SK-N-SH treated with all-trans-retinoic acid at 6 μM for 48 hours (cell line): ENCODE measurements around the gene MOCOS.

Experiments
- ARNTL ChIP-seq: fragments of 450-650 bp; formaldehyde crosslinking; IDR thresholded peaks from 2 replicates; pipeline ENCODE4 v1.5.0; 2020; ENCODE audit warnings: low read depth, mild to moderate bottlenecking, moderate library complexity, borderline replicate concordance
- CSRNP3 ChIP-seq: fragments of 250-450 bp; sonication (Bioruptor Pico); IDR thresholded peaks from 2 replicates; pipeline ENCODE4 v1.5.1; 2021; ENCODE audit warnings: mild to moderate bottlenecking, moderate library complexity
- GLIS3 ChIP-seq: fragments of 250-450 bp; sonication (Bioruptor Pico); IDR thresholded peaks from 2 replicates; pipeline ENCODE4 v1.5.0; 2020; ENCODE audit warnings: mild to moderate bottlenecking, moderate library complexity
- PATZ1 ChIP-seq: fragments of 250-450 bp; sonication (Bioruptor Pico); IDR thresholded peaks from 2 replicates; pipeline ENCODE4 v1.8.0; 2020; ENCODE audit warnings: mild to moderate bottlenecking, moderate library complexity, borderline replicate concordance
- SNAI2 ChIP-seq: fragments of 250-450 bp; sonication (Bioruptor Pico); IDR thresholded peaks from 2 replicates; pipeline ENCODE4 v1.5.0; 2020; ENCODE audit warnings: mild to moderate bottlenecking, moderate library complexity
- TSHZ2 ChIP-seq: fragments of 250-450 bp; sonication (Bioruptor Pico); IDR thresholded peaks from 2 replicates; pipeline ENCODE4 v1.5.0; 2020; ENCODE audit warnings: mild to moderate bottlenecking, moderate library complexity
- ZFP30 ChIP-seq: fragments of 450-650 bp; formaldehyde crosslinking; IDR thresholded peaks from 2 replicates; pipeline ENCODE4 v1.5.0; 2022; ENCODE audit warnings: mild to moderate bottlenecking, moderate library complexity
- ZNF565 ChIP-seq: fragments of 450-650 bp; formaldehyde crosslinking; conservative IDR thresholded peaks from 2 replicates; pipeline ENCODE4 v1.5.0; 2020; ENCODE audit warnings: low read depth, mild to moderate bottlenecking, moderate library complexity
- ZNF70 ChIP-seq: fragments of 450-650 bp; formaldehyde crosslinking; IDR thresholded peaks from 2 replicates; pipeline ENCODE4 v1.5.0; 2020; ENCODE audit warnings: mild to moderate bottlenecking, moderate library complexity
- TF ChIP-seq, protein P1 (sequence below): fragments of 250-450 bp; sonication (Bioruptor Pico); IDR thresholded peaks from 2 replicates; pipeline ENCODE4 v1.8.0; 2021; ENCODE audit warnings: low read depth, mild to moderate bottlenecking, moderate library complexity, borderline replicate concordance

GRCh38 chr18:36307513-36307912, 120.2 kb downstream of the MOCOS start:
- TF ChIP-seq ARNTL (CRISPR knock-in tag), result no peak
- TF ChIP-seq, protein P1, sequence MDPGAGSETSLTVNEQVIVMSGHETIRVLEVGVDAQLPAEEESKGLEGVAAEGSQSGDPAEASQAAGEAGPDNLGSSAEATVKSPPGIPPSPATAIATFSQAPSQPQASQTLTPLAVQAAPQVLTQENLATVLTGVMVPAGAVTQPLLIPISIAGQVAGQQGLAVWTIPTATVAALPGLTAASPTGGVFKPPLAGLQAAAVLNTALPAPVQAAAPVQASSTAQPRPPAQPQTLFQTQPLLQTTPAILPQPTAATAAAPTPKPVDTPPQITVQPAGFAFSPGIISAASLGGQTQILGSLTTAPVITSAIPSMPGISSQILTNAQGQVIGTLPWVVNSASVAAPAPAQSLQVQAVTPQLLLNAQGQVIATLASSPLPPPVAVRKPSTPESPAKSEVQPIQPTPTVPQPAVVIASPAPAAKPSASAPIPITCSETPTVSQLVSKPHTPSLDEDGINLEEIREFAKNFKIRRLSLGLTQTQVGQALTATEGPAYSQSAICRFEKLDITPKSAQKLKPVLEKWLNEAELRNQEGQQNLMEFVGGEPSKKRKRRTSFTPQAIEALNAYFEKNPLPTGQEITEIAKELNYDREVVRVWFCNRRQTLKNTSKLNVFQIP (CRISPR knock-in tag), result no peak
- TF ChIP-seq GLIS3 (CRISPR knock-in tag), result no peak
- no peak for TF ChIP-seq SNAI2 (CRISPR knock-in tag)
- TF ChIP-seq ZNF70 (CRISPR knock-in tag), result no peak
- TF ChIP-seq ZFP30 (CRISPR knock-in tag), result no peak
- TF ChIP-seq CSRNP3, result no peak
- TF ChIP-seq PATZ1, result no peak
- no peak for TF ChIP-seq TSHZ2 (CRISPR knock-in tag)
- TF ChIP-seq ZNF565 (CRISPR knock-in tag), result no peak
